Fibroblast of pulmonary artery (primary cell): ENCODE data around the gene C1orf185.

Source experiments
- DNase-seq: peaks from one replicate; pipeline ENCODE4 v3.0.0-alpha.2; 2010; ENCODE audit warnings: low read depth
- H3K4me3 ChIP-seq: replicated peaks from 2 replicates; pipeline ENCODE4 v1.5.1; 2011; ENCODE audit warnings: low read depth, mild to moderate bottlenecking, control low read depth, low read length, moderate library complexity
- CTCF ChIP-seq: IDR thresholded peaks from 2 replicates; pipeline ENCODE4 v1.5.1; 2011; ENCODE audit warnings: mild to moderate bottlenecking, control low read depth, low read length, inconsistent platforms; ENCODE audit errors: missing control alignments

C1orf185 gene

GRCh38 chr1:51188230-51188629 lies 86.2 kb downstream of the C1orf185 start:
- H3K4me3 ChIP-seq: no peak overlapping the region
- DNase-seq: no peak
- TF ChIP-seq CTCF: no peak

DNA sequence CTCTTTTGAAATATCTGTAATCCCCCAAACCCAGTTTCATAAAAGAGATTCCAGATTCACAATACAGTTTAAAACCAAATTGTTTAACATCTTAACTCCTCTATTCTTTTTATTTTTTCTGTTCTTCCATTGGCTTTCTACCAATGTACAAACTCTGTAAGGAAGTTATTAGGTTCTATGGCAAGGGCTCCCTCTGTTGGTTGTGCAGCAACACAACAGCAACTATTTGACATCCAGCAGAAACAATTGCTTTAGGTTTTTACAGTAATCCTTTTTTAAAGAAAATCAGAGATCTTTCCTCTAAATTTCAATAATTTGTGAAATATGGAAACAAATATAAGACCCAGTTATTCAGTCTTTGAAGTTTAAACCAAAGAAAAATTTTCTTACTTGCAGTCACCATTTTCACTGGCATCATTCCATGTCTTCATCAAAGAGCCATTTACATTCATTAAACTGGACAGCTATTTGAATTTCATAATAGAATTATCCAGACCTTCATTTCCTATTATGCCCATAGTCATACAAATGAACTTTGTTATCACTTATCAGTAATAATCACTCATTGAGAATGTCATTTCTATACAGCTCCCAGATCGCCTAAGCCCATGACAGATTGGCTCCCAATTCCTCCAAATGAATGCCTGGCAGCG lies 87.5 kb downstream of the C1orf185 start:
- TF ChIP-seq CTCF: peak; percentile 95
- DNase-seq: peak; percentile 86
- H3K4me3 ChIP-seq: no peak overlapping the region

GRCh38 chr1:51190961-51191360 lies 88.9 kb downstream of the C1orf185 start:
- no peak for TF ChIP-seq CTCF
- no peak overlapping the region for H3K4me3 ChIP-seq
- DNase-seq: no peak

DNA sequence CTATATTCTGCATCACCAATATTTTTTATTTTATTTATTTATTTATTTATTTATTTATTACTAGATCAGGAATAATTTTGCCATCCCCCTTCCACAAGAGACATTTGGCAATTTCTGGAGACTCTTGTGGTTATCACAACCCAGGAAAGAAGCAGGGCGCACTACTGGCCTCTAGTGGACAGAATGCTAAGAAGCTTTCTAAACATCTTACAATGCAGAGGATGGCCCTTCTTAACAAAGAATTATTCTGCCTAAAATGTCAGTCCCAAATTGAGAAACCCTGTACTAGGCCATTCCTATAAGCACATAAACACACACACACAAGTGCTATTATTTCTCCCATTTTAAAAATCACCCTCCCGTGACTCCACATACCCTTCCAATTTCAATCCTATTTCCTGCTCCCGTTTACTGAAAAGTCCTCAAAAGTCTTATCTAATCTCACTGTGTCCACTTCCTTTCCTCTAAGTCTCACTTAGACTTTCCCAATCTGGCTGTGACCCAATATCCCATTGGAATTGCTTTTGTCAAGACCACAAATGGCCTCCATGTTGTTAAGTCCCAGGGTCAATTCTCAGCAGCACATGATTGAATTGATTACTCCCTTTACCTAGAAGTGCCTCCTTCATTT lies 90.3 kb downstream of the C1orf185 start:
- H3K4me3 ChIP-seq: no peak overlapping the region
- peak; percentile 90 for TF ChIP-seq CTCF
- DNase-seq: peak; percentile 93

DNA sequence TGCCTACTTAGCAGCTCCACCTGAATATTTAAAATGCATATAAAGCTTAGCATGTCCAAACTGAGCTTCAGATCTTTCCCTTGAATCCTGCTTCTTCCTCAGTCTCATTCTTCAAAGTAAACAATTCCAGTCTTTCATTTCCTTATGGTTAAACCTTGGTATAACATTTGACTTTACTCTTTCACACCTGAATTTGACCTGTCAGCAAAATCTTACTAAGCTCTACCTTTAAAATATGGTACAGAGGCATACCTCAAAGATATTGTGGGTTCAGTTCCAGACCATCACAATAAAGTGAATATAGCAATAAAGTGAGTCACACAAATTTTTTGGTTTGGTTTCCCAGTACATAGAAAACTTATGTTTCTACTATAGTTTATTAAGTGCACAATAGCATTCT lies 91.5 kb downstream of the C1orf185 start:
- DNase-seq: no peak
- TF ChIP-seq CTCF: no peak
- no peak overlapping the region for H3K4me3 ChIP-seq
